GM23338 (cell line): ENCODE data around the gene ROBO1. TPM values are rescaled to one million over a fixed set of nuclear protein-coding genes. Genes with fewer than 3 reads are reported as not detected.

ENCODE experiments used
- ATAC-seq: fragments of 200-7000 bp; cut with Tn5 transposase; 3 replicates; pipeline ENCODE4 v1.9.1; 2020
- DNase-seq: peaks from one replicate; pipeline ENCODE4 v3.0.0-alpha.2; 2015; ENCODE audit warnings: low spot score
- H2AFZ ChIP-seq: fragments of 200-600 bp; sonication (generic); 2 replicates; pipeline ENCODE4 v1.8.0; 2016; ENCODE audit warnings: antibody characterized with exemption, mild to moderate bottlenecking, moderate library complexity
- H3F3A ChIP-seq: fragments of 200-600 bp; sonication (generic); replicated peaks from 2 replicates; pipeline ENCODE4 v1.8.0; 2017; ENCODE audit warnings: antibody characterized with exemption, mixed run types, low read depth
- H3K27ac ChIP-seq: fragments of 200-600 bp; sonication (generic); 2 replicates; pipeline ENCODE4 v1.6.1; 2016; ENCODE audit warnings: low read depth
- H3K27me3 ChIP-seq: fragments of 200-600 bp; sonication (generic); 2 replicates; pipeline ENCODE4 v1.8.0; 2016; ENCODE audit warnings: mild to moderate bottlenecking, mixed run types, moderate library complexity; ENCODE audit not compliant: insufficient read depth
- H3K36me3 ChIP-seq: fragments of 200-600 bp; sonication (generic); 2 replicates; pipeline ENCODE4 v1.8.0; 2016; ENCODE audit warnings: mild to moderate bottlenecking; ENCODE audit not compliant: insufficient read depth
- H3K4me1 ChIP-seq: fragments of 200-600 bp; sonication (generic); 2 replicates; pipeline ENCODE4 v1.8.0; 2016; ENCODE audit warnings: mild to moderate bottlenecking, moderate library complexity; ENCODE audit not compliant: insufficient read depth
- H3K4me2 ChIP-seq: fragments of 200-600 bp; sonication (generic); 2 replicates; pipeline ENCODE4 v1.7.1; 2017; ENCODE audit warnings: mixed run types
- H3K4me3 ChIP-seq: fragments of 200-600 bp; sonication (generic); 2 replicates; pipeline ENCODE4 v1.6.1; 2016; ENCODE audit warnings: mixed run types
- H3K79me2 ChIP-seq: fragments of 200-600 bp; sonication (generic); replicated peaks from 2 replicates; pipeline ENCODE4 v1.8.0; 2017; ENCODE audit warnings: mild to moderate bottlenecking; ENCODE audit not compliant: insufficient read depth
- H3K9me2 ChIP-seq: fragments of 200-600 bp; sonication (generic); 2 replicates; pipeline ENCODE4 v1.8.0; 2017; ENCODE audit not compliant: insufficient read depth
- H4K20me1 ChIP-seq: fragments of 200-600 bp; sonication (generic); replicated peaks from 2 replicates; pipeline ENCODE4 v1.8.0; 2017; ENCODE audit warnings: mild to moderate bottlenecking; ENCODE audit not compliant: insufficient read depth
- H3K27ac Mint-ChIP-seq: 2 replicates; pipeline ENCODE4 v1.8.0; 2020; ENCODE audit warnings: inconsistent platforms, mild to moderate bottlenecking, moderate library complexity, mixed read lengths
- H3K27me3 Mint-ChIP-seq: 3 replicates; pipeline ENCODE4 v1.8.0; 2022; ENCODE audit warnings: low read depth, mild to moderate bottlenecking, moderate library complexity, mixed read lengths, inconsistent platforms; ENCODE audit not compliant: insufficient read depth, poor library complexity
- H3K36me3 Mint-ChIP-seq: 3 replicates; pipeline ENCODE4 v1.8.0; 2021; ENCODE audit warnings: low read depth, mild to moderate bottlenecking, inconsistent platforms, moderate library complexity, mixed read lengths
- H3K4me1 Mint-ChIP-seq: 3 replicates; pipeline ENCODE4 v1.8.0; 2020; ENCODE audit warnings: mild to moderate bottlenecking, inconsistent platforms, mixed read lengths
- H3K4me3 Mint-ChIP-seq: 3 replicates; pipeline ENCODE4 v1.8.0; 2021; ENCODE audit warnings: moderate library complexity, mild to moderate bottlenecking, inconsistent platforms, mixed read lengths
- H3K9me3 Mint-ChIP-seq: 3 replicates; pipeline ENCODE4 v1.8.0; 2020; ENCODE audit warnings: moderate library complexity, mild to moderate bottlenecking, inconsistent platforms, mixed read lengths
- ETS1 ChIP-seq: IDR thresholded peaks from 2 replicates; pipeline ENCODE4 v1.6.1; 2016; ENCODE audit warnings: antibody characterized with exemption
- EZH2 ChIP-seq: fragments of 200-600 bp; sonication (generic); IDR thresholded peaks from one replicate; pipeline ENCODE4 v1.8.0; 2017; ENCODE audit warnings: antibody characterized with exemption, mild to moderate bottlenecking, low read depth; ENCODE audit not compliant: unreplicated experiment
- POLR2AphosphoS5 ChIP-seq: IDR thresholded peaks from 2 replicates; pipeline ENCODE4 v1.6.1; 2016; ENCODE audit warnings: antibody characterized with exemption, low read depth
- REST ChIP-seq: IDR thresholded peaks from one replicate; pipeline ENCODE4 v1.6.1; 2018; ENCODE audit warnings: antibody characterized with exemption; ENCODE audit not compliant: unreplicated experiment
- STAT1 ChIP-seq: IDR thresholded peaks from one replicate; pipeline ENCODE4 v1.6.1; 2016; ENCODE audit warnings: antibody characterized with exemption; ENCODE audit not compliant: unreplicated experiment
- ZNF114 ChIP-seq: fragments of 250-450 bp; sonication (Bioruptor Pico); IDR thresholded peaks from 2 replicates; pipeline ENCODE4 v1.5.0; 2020; ENCODE audit warnings: mild to moderate bottlenecking, moderate library complexity
- ZNF331 ChIP-seq: fragments of 250-450 bp; sonication (Bioruptor Pico); IDR thresholded peaks from 2 replicates; pipeline ENCODE4 v1.5.0; 2020; ENCODE audit warnings: low read depth, mild to moderate bottlenecking, moderate library complexity
- ZNF462 ChIP-seq: fragments of 250-450 bp; sonication (Bioruptor Pico); IDR thresholded peaks from 2 replicates; pipeline ENCODE4 v1.5.0; 2020; ENCODE audit warnings: mild to moderate bottlenecking, moderate library complexity
- polyA plus RNA-seq: library from polyadenylated mRNA; unstranded; fragments of >200 nt; fragmentation: Nextera tagmentation; extraction: Ambion mirVana; gene quantifications from 2 replicates; pipeline ENCODE4 v1.2.1, GENCODE V29; 2016
- total RNA-seq: library from RNA; depleted of rRNA; stranded (reverse); fragments of >200 nt; shearing (Covaris generic); gene quantifications from 2 replicates; pipeline ENCODE4 v1.2.3, GENCODE V29; 2014

ROBO1 gene
- total and polyA plus RNA-seq, 2 experiments from 2014 or later: 19.2 to 78.3 TPM

- Mint-ChIP-seq H3K4me1 (no peaks in the 10 kb centered on the region), H3K27me3 (no peaks in the 10 kb centered on the region), H3K27ac (no peak overlapping the region), H3K36me3 (no peaks in the 10 kb centered on the region), H3K9me3 (no peaks in the 10 kb centered on the region), H3K4me3 (no peak overlapping the region)
- Histone ChIP-seq H3K27ac (no peak overlapping the region), H3F3A (no peaks in the 10 kb centered on the region), H3K36me3 (no peaks in the 10 kb centered on the region), H3K9me2 (no peaks in the 10 kb centered on the region), H3K27me3 (no peaks in the 10 kb centered on the region), H3K4me1 (no peaks in the 10 kb centered on the region), H2AFZ (no peak overlapping the region), H3K4me2 (no peak overlapping the region), H3K79me2 (no peaks in the 10 kb centered on the region), H4K20me1 (no peaks in the 10 kb centered on the region), H3K4me3 (no peak overlapping the region)
- DNase-seq (no peak), ATAC-seq (no peak)
- TF ChIP-seq ZNF331: no peak
- no peak for TF ChIP-seq ETS1
- no peak for TF ChIP-seq REST
- no peak for TF ChIP-seq POLR2AphosphoS5
- no peak for TF ChIP-seq STAT1
- TF ChIP-seq ZNF462 (CRISPR knock-in tag): no peak
- no peak for TF ChIP-seq EZH2
- no peak for TF ChIP-seq ZNF114 (CRISPR knock-in tag)
These were observed 357.7 kb downstream of the ROBO1 start for GRCh38 chr3:79410136-79410535.
